Colon (tissue), 2 donors: Measurements from ENCODE around the gene MYO1G.
"Not testable (repeated sequence)": the region's sequence is repeated elsewhere in the genome, so short reads cannot be mapped to it uniquely, and the experiment has no call there.

Experiments used
- FAIRE-seq: peaks from 2 replicates; lab custom pipeline; 2012; peaks lifted over from hg19 to GRCh38; lab: Jason Lieb, UNC
- donor health status: control.
- donor health status: control.

Gene MYO1G

GRCh38 chr7:44978511-44979366 lies at the start of gene MYO1G:
TSS of gene MYO1G (minus strand) at chr7:44979015. CDS start at chr7:44978961, 54 bp downstream.
- no peak for FAIRE-seq

GRCh38 chr7:45028138-45028919 lies 49.5 kb upstream of the MYO1G start:
- no peak for FAIRE-seq

- FAIRE-seq: no peak
Measured at GRCh38 chr7:45027774-45028114, 48.9 kb upstream of the MYO1G start.

- no peak for FAIRE-seq
Measured at GRCh38 chr7:45026984-45027773, 48.4 kb upstream of the MYO1G start.

- no peak for FAIRE-seq
Measured at GRCh38 chr7:45026013-45026412, 47.2 kb upstream of the MYO1G start.

GRCh38 chr7:45025473-45025872 lies 46.7 kb upstream of the MYO1G start:
- not testable (repeated sequence) for FAIRE-seq

GRCh38 chr7:45024126-45024744 lies 45.4 kb upstream of the MYO1G start:
- FAIRE-seq: no peak

GRCh38 chr7:45021604-45022296 lies 42.9 kb upstream of the MYO1G start:
- FAIRE-seq: no peak

GRCh38 chr7:45020915-45021314 lies 42.1 kb upstream of the MYO1G start:
- no peak for FAIRE-seq

- no peak for FAIRE-seq
Measured at GRCh38 chr7:45017253-45017652, 38.4 kb upstream of the MYO1G start.

- no peak for FAIRE-seq
Measured at GRCh38 chr7:45015313-45015712, 36.5 kb upstream of the MYO1G start.

GRCh38 chr7:45013465-45013967 lies 34.7 kb upstream of the MYO1G start:
- no peak for FAIRE-seq

GRCh38 chr7:45007571-45008328 lies 28.9 kb upstream of the MYO1G start:
- no peak for FAIRE-seq

- FAIRE-seq: no peak
Measured at GRCh38 chr7:45007106-45007505, 28.3 kb upstream of the MYO1G start.

GRCh38 chr7:45003789-45004188 lies 25.0 kb upstream of the MYO1G start:
- FAIRE-seq: no peak

- no peak for FAIRE-seq
Measured at GRCh38 chr7:45001826-45002225, 23.0 kb upstream of the MYO1G start.

GRCh38 chr7:45001138-45001694 lies 22.4 kb upstream of the MYO1G start:
- no peak for FAIRE-seq

- no peak for FAIRE-seq
Measured at GRCh38 chr7:45000093-45001032, 21.5 kb upstream of the MYO1G start, which contains the start of gene CCM2. TSS of gene CCM2 (plus strand) at chr7:45000201. CDS start at chr7:45000334, 133 bp downstream.
